HG02938 (cell line): ENCODE data around the gene AGL.
"Not testable (repeated sequence)": the region's sequence is repeated elsewhere in the genome, so short reads cannot be mapped to it uniquely, and the experiment has no call there.

Source experiments
- ATAC-seq: cut with Tn5 transposase; IDR thresholded peaks from one replicate; pipeline ENCODE4 v1.9.1; 2021; ENCODE audit warnings: mild to moderate bottlenecking, moderate library complexity; ENCODE audit not compliant: unreplicated experiment

The AGL gene

GRCh38 chr1:99972066-99972465 is 121.9 kb downstream of the AGL start:
- not testable (repeated sequence) for ATAC-seq
